GM19238 (cell line): ENCODE results near the gene SPOP.
A peak's percentile ranks its signal among the peaks of the same experiment; 100 is the strongest.
"Not testable (repeated sequence)": the region's sequence is repeated elsewhere in the genome, so short reads cannot be mapped to it uniquely, and the experiment has no call there.

Experiments
- DNase-seq: peaks from one replicate; pipeline ENCODE4 v3.0.0; 2011; ENCODE audit warnings: low spot score; ENCODE audit not compliant: insufficient read length

Gene SPOP

DNA sequence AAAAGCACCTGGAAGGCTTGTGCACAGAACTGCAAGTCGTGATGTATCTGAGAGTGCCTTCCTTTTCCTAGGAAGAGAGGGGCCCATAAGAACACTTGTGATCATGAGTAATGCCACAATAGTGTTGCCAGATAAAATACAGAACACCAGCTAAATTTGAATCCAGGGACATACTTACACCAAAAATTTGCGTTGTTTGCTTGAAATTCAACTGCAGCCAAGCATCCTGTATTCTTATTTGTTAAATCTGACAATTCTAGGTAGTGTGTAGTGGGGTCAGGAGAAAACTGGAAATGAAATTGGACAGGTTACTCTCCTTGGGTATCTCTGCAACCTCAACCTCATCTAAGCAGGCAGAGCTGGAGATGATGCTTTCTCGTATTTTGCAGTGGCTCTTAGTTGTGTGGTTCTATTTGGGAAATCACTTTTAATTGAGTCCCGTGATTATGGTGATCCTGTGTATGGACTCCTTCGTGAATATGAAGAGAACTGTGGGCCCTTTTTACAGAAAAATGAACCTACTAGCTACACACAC, 17.9 kb upstream of the SPOP start:
- no peak for DNase-seq

DNA sequence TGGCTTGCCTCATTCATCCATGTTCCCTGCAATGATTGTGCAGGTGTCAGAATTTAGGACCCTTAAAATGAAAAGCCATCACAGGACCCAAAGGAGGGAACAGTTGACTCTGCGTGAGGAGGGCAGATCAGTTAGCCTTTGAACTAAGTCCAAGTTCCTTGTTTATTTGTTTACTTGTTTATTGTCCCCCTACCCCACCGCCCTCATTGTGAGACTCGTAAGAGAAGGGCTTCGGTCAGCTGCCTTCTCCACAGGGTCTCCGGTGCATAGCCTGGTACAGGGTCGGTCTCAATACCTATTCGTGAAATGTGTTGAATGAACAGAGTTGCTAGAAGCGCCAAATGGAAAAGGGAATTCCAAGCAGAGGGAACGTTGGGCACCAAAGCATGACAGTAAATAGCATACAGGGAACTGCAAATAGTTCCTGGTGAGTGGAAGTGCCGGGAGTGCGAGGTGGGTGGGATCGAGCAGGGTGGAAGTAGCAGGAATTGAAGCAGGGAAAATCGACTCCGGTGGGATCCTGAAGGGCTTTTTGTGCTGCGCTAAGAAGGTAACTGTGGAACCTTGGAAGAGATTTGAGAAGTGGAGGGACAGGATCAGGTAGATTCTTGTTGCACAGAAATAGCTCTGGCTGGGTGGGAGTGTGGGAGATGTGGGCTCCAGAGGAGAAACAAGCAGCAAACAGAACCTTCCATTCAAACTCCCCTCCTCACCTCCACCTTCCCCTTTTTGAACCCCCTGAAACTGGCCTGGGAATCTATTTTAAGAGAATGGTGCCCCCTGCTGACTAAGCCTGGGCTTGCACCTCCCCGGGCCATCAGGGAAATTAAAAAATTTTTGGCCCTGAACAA, 17.2 kb upstream of the SPOP start:
- DNase-seq = peak; percentile 42

DNA sequence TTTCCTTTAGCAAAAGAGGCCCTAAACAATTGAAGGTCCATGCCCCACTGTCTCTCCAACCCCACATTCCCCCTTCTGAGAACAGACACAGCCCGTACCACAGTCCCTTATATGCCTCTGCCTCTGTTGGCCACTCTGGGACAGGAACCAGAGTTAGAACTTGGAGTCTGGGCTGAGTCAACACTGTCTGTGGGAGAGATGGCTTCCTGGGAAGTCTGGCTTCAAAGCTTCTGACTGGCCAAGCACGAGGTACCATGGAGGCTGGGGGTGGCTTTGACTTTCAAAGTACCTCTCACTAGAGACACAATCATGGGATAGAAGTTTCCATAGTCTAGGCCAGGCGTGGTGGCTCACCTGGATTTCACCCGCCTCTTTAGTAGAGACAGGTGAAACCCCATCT, 14.9 kb upstream of the SPOP start:
- DNase-seq = no peak

DNA sequence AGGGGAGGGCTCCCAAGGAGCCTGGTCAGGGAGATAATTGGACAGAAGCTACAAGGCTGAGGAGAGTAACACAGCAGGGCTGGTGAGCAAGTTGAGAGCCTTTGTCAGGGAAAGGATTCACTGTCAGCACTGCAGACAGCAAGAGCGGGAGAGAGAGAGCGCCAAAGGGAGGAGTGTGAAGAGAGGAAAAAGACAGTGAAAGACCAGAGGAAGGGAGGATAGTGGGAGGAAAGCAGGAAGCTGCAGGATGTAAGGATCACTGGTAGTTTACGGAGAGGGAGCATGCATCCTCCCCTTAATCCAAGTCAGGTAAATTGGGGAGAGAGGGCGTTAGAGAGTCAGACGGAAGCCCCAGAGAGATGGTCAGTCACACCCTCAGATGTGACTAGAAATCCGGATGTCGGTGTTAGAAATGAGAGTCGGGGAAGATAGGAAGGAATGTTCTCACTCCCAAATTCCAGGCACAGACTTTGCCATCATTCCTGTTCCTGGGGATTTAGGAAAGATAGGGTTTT, 13.8 kb upstream of the SPOP start:
- no peak for DNase-seq

DNA sequence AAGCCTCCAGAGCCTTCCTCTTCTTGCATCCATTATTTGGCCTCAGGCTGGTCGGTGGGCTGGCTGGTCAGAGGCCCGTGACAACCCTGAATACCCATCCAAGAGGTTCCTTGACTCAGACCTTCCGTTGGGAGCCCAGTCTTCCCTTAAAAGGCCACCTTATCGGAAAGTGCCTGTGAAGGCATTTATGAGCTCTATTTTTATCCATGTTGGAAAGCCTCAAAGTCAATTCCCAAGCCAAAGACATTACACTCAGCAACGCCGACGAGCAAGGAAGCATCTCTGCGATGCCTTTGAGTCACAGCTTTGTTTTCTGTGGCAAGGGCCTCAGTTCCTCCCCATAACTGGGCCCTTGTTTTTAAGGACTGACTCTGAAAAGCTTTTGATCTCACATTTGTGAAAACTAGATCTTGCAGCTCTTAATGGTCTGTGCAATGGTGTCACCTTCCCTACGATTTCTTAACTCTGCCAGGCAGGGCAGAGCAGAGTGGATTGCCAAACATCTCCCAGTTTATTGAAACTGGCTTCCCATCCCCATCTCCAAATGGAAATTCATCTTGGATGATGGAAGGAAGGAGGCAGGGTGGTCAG, 13.3 kb upstream of the SPOP start:
- DNase-seq = no peak

DNA sequence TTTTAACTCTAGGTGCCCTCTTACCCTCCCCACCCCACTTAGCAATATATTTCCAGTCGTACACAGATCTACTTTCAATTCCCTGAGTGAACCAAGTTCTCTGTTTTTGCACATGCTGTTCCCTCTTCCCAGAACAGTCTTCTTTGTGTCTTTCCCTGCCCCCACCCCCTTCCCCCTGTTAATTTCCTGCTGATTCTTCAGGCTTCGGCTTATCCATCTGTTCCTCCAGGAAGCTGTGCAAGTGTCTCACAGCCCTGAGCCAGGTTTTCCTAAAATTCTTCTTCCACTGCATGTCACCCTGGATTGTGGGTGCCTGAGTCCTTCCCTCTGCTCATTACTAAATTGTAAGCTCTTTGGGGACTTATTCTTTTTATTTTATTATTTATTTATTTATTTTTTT, 12.4 kb upstream of the SPOP start:
- no peak for DNase-seq

DNA sequence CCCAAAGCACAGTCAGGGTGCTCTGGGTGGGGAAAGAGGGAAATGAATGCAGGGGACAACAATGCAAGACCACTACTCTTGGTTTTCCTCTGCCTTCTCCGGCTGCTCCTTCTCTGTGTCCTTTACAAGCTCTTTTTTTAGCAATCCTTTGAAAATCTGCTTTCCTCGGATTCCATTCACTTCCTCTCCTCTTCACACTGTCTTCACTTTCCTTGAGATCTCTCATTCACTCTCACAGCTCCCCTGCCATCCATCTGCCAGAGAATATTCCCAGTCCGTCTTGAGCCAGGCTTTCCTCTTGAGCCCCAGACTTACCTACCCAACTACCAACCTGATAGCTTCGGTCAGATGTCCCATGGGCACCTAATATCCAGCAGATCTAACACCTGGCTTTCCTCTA, 11.0 kb upstream of the SPOP start:
- no peak for DNase-seq

DNA sequence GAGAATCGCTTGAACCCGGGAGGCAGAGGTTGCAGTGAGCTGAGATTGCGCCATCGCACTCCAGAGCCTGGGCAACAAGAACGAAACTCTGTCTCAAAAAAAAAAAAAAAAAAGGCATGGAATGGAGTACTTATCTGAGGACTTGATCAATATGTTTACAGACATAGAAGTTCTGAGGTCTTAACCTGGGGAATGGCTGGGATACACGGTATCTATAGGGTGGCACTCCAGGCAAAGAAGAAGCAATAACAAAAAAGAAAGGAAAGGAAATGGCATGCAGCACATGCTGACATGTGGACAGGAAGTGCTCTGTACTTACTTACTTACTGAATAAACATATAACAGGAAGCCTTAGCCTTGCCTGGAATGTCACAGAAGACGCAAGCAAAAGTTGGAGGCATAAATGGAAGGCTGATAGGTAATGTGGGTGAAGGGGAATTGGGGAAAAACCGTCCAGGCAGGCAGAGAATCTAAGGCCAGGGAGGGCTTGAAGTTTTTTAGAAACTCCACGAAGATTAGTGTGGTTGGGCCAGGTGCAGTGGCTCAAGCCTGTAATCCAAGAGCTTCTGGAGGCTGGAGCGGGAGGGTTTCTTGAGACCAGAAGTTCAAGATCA, 10.1 kb upstream of the SPOP start:
- DNase-seq = no peak

DNA sequence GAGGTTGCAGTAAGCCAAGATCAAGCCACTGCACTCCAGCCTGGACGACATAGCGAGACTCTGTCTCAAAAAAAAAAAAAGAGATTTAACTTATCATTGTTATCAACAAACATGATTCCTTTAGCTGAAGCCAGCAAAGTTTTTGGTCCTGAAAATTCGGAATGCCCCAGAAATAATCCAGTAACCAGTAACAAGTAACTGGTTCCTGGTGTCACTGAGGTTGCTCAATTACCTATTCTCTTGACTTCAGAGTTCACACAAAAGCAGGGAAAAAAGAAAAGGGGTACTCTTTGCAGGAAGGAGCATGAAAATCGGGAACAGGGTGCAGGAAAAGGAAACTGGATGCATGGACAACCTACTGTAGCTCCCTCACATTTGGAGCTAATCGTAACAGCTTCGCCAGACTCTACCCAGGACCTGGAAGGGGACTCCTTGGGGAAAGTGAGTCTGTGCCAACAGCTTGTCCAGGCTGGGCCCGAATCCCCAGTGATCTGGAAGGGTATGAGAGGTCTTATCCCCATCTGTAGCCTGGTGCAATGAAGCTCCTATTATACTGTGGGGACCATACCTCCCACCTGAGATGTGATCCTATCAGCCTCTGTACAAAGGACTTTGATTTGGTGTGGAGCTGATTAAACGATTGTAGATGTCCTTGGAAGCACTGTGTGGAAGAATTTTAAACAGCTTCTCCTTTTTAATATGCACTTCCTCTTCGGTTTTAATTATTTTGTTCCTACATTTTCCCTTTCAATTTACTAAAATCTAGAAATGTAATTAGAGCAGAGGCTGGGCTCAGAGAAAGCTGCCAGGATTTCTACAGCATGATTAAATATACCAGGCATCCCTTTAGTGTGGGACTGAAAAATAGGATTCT, 3.4 kb upstream of the SPOP start:
- DNase-seq = no peak

DNA sequence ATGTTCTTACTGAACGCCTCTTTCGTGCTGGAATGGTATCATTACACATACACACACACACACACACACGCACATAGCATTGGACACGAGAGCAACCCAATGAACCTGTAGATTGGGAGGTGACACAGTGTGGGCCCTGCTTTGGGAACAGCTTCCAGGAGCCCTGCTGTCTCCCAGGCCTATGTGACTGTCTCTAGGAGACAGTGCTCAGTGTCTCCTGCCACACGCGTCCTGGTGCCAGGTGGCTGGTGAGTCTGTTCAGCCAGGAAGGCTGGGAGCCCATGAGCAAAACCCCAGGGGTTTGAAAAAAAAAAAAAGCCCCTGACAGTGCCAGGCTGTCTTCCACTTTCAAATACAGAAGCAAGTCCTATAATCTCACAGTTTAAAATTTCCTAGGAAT, 2.4 kb upstream of the SPOP start:
- no peak for DNase-seq

DNA sequence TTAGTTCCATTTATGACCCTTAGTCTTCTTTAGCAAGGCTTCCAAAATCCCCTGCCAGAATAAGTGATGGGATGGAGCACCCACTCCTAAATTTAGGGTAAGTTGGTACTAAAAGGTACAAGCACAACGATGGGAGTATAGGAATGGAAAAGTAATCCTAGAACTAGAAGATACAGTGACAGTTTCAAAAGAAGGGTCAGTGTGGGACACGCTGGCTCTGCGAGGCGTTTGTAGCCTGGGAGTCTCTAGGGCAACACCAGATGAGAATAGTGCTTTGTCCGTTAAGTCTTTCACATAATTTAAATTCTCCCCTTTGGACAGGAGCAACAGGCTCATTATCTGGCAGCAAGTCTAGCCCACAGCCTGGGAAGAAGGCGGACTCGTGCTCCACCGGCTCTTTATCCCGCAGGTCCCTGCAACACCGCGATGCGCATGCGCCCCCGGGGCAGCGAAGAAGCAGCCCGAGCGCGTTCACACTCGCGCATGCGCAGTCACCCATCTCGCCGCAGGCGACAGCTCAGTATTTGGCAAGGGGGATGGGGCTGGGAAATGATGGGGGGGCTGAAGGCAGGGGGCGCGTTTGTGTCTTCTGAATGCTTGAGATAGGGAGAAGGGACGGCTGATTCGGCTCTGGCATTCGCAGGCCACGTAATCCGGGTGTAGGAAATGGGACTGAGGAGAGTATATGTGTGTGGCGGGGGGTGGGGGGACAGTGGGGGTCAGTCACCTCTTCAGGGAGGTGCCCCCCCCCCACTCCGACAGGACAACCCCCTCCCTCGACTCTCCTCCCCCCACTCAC, 564 bp downstream of the SPOP start:
- peak; percentile 79 for DNase-seq

DNA sequence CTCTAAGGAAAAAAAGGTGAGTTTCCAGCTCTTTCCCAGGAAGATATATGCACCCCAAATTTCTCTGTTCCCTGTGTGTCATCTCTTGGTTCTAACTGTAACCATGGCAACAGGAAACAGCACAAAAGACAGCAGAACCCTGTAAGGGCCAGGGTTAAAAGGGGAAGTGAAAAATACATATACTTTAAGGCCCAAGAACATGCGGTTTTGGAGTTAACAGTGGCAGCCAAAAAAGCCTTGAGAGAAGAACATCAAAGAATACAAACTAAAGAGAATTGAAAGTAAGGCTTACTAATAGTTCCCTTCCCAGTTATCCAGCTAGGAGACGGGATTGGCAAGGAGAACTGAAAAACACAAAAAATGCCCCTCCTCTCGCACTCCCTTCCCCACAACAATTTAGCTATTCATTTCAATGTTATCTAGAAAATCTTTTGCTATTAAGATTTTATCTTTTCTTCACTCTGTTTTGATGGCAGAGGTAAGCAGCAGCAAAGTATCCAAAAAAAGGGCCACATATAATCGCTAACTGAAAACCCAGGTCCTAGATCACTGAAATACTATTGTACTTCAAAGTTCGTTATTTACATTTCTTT, 1.5 kb downstream of the SPOP start:
- peak; percentile 59 for DNase-seq

DNA sequence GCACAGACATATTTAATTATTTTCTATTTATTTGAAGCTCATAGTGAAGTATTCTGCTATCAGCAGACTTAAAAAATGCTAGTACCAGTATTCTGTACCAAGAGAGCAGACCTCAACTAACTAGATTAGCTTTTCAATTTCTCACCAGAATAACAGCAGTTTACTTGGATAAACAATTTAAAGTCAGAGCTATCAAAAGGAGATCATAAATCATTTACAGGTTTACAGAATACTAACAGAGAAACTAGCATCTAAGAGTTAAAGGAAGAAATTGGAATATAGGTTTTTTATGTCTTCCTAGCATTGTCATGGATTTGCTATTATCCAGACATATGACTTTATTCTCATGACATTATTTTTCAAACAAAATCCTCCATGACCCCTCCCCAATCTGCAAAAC, 3.4 kb downstream of the SPOP start:
- DNase-seq = no peak

DNA sequence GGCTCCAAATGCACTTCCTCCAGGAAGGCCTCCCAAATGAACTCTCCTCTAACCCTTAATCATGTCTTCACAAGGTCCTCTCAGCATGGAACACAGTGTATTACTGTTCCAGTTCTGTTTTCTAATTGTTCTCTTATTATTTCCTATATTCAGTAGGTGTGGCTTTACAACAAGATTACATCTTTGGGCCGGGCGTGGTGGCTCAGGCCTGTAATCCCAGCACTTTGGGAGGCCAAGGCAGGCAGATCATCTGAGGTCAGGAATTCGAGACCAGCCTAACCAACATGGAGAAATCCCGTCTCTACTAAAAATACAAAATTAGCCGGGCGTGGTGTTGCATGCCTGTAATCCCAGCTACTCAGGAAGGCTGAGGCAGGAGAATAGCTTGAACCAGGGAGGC, 4.2 kb downstream of the SPOP start:
- DNase-seq = not testable (repeated sequence)

DNA sequence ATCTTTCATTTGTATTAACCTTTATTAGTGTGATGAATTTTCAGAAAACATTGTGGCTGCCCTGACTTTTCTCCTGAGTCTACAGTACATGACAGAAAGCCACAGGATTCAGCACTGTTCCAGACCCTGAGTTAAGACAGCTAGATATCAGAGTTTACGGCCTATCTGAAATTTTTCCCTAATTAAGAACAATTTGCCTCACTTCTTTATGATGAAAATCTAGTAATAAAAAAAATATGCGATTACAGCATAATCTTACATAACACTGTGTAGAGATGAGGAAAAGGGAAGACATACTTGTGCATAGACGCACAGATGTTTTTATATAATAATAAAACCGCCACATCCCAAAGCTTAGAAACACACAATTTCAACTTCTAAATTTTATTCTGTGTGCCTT, 7.3 kb downstream of the SPOP start:
- no peak for DNase-seq

DNA sequence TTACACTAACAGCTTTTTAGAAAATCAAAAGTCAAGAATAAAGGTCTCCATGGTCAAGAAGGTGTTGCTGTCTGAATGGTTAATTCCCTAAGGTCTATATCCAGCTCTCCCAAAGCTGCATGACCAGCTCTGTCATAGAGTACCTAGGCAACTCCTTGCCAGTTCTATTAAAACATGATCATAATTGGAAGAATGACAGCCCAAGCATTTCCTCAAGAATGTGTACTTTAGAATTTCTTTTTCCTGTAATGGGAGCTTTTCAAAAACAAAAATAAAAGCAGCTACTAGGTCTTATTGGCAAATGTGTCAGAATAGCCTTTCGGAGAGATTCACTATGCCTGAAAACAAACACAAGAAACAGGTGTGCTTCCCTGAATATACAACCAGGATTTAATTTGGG, 7.9 kb downstream of the SPOP start:
- no peak for DNase-seq

DNA sequence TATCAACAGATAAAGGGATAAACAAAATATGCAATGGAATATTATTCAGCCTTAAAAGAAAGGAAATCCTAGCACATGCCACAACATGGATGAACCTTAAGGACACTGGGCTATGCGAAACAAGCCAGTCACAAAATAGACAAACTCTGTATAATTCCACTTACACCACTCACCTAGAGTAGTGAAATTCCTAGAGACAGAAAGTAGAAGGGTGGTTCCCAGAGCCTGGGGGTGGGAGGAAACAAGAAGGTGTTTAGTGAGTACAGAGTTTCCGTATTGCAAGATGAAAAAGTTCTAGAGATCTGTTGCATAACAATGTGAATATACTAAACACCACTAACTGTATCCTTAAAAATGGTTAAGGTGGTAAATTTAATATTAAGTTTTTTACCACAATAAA, 10.0 kb downstream of the SPOP start:
- DNase-seq = no peak

DNA sequence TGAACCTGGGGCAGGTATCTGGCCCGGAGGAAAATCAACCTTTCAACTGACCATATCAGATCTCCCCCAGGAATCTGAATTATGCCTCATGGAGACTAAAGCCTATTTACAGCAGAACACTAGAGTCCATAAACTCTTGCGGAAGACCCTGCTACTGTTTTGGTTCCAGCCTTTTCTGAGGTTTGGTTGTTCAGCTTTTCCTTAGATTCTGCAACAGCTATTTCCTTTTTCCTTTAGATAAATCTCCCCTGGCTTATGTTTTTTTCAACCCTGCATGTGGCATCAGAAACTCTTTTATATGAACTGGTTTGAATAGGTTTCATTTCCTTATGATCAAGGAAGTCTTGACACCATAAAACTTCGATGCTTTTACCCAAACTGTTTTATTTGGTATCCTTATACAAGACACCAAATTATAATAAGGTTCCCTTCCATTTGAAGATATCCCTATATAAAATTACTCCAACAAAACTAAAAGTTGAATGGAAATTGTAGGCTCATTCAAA, 13.1 kb downstream of the SPOP start:
- DNase-seq = no peak

DNA sequence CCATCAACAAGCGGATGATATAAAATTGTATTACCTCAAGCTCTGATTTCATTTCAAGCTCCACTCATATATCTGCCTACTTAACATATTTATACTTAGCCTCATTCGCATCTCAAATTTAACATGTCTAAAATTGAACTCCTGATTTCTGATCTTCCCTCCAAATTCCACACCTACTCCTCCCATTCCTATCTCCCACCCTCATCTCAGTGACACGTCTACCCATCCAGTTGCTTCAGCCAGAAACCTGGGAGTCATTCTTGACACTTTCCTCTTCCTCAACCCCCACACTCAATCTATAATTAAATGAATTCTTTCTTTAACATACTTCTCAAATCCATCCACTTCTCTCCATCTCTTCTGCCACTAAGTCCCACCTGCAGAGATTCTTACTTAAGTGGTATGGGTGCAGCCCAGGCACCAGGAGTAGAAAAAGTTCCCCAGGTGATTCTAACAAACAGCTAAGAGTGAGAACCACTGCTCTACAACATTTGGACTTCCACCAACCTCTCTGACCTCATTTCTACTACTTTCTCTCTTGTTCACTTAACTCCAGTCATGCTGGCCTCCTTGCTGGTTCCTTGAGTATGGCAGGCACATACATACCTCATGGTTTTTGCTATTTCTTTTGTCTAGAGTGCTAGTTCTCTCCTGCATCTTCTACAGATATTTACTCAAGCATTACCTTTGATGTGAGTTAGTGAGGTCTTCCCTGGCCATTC, 18.1 kb downstream of the SPOP start:
- no peak for DNase-seq
